Activated T-cell treated with anti-CD3 and anti-CD28 coated beads, Interleukin-2, amount 50 U/mL, for 4 hours (primary cell): Measurements from ENCODE around the gene FBXL13. TPM values are rescaled to one million over a fixed set of nuclear protein-coding genes. Genes with fewer than 3 reads are reported as not detected.
"Not testable (repeated sequence)": the region's sequence is repeated elsewhere in the genome, so short reads cannot be mapped to it uniquely, and the experiment has no call there.

Experiments used
- ATAC-seq, 2 donors: fragments of 200-7000 bp; cut with Tn5 transposase; one replicate each; pipeline ENCODE4 v1.10.0; 2021
- DNase-seq: peaks from one replicate; pipeline ENCODE4 v3.0.0-alpha.2; 2020
- H3K27me3 Mint-ChIP-seq: one replicate; pipeline ENCODE4 v1.8.0; 2021; ENCODE audit warnings: low read depth, mixed read lengths
- H3K36me3 Mint-ChIP-seq: one replicate; pipeline ENCODE4 v1.8.0; 2022; ENCODE audit warnings: mixed read lengths; ENCODE audit not compliant: insufficient read depth
- H3K4me1 Mint-ChIP-seq: one replicate; pipeline ENCODE4 v1.8.0; 2021; ENCODE audit warnings: low read depth, mixed read lengths
- H3K4me3 Mint-ChIP-seq: one replicate; pipeline ENCODE4 v1.8.0; 2021; ENCODE audit warnings: mild to moderate bottlenecking, moderate library complexity, mixed read lengths
- H3K9me3 Mint-ChIP-seq: one replicate; pipeline ENCODE4 v1.8.0; 2021; ENCODE audit warnings: mixed read lengths
- total RNA-seq, 3 donors: library from RNA; stranded (reverse); gene quantifications; one replicate each; pipeline ENCODE4 v1.2.1, GENCODE V29; 2021

Gene FBXL13
- total RNA-seq, 3 donors from 2014 or later, result 0.84 to 1.1 (median 0.96) TPM

GRCh38 chr7:103025341-103025740, 49.3 kb downstream of the FBXL13 start:
- Mint-ChIP-seq H3K9me3 (peaks cover 20% of the 10 kb centered on the region), H3K27me3 (no peaks in the 10 kb centered on the region), H3K4me3 (no peak overlapping the region), H3K4me1 (peaks cover 5% of the 10 kb centered on the region), H3K36me3 (peaks cover 4% of the 10 kb centered on the region)
- DNase-seq (no peak), ATAC-seq (no peak)

GRCh38 chr7:103023578-103023977, 51.0 kb downstream of the FBXL13 start:
- H3K9me3 Mint-ChIP-seq, result peaks cover 20% of the 10 kb centered on the region
- DNase-seq, H3K4me3 Mint-ChIP-seq, H3K36me3 Mint-ChIP-seq, H3K27me3 Mint-ChIP-seq, H3K4me1 Mint-ChIP-seq, ATAC-seq: not testable (repeated sequence)

DNA sequence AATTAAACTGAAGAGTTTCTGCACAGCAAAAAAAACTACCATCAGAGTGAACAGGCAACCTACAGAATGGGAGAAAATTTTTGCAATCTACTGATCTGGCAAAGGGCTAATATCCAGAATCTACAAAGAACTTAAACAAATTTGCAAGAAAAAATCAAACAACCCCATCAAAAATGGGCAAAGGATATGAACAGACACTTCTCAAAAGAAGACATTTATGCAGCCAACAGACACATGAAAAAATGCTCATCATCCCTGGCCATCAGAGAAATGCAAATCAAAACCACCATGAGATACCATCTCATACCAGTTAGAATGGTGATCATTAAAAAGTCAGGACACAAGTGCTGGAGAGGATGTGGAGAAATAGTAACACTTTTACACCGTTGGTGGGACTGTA, 53.1 kb downstream of the FBXL13 start:
- not testable (repeated sequence) for H3K4me3 Mint-ChIP-seq, H3K27me3 Mint-ChIP-seq, DNase-seq, H3K4me1 Mint-ChIP-seq, ATAC-seq
- Mint-ChIP-seq H3K9me3 (peaks cover 24% of the 10 kb centered on the region), H3K36me3 (peaks cover 11% of the 10 kb centered on the region)

DNA sequence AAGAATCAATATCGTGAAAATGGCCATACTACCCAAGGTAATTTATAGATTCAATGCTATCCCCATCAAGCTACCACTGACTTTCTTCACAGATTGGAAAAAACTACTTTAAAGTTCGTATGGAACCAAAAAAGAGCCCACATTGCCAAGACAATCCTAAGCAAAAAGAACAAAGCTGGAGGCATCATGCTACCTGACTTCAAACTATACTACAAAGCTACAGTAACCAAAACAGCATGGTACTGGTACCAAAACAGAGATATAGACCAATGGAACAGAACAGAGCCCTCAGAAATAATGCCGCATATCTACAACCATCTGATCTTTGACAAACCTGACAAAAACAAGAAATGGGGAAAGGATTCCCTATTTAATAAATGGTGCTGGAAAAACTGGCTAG, 53.7 kb downstream of the FBXL13 start:
- Mint-ChIP-seq H3K36me3 (peaks cover 12% of the 10 kb centered on the region), H3K9me3 (peaks cover 26% of the 10 kb centered on the region)
- not testable (repeated sequence) for DNase-seq, ATAC-seq, H3K27me3 Mint-ChIP-seq, H3K4me3 Mint-ChIP-seq, H3K4me1 Mint-ChIP-seq

- not testable (repeated sequence) for H3K4me3 Mint-ChIP-seq, H3K4me1 Mint-ChIP-seq, DNase-seq, ATAC-seq, H3K27me3 Mint-ChIP-seq
- Mint-ChIP-seq H3K36me3 (peaks cover 12% of the 10 kb centered on the region), H3K9me3 (peaks cover 24% of the 10 kb centered on the region)
These were observed 56.3 kb downstream of the FBXL13 start for GRCh38 chr7:103018295-103018694.

DNA sequence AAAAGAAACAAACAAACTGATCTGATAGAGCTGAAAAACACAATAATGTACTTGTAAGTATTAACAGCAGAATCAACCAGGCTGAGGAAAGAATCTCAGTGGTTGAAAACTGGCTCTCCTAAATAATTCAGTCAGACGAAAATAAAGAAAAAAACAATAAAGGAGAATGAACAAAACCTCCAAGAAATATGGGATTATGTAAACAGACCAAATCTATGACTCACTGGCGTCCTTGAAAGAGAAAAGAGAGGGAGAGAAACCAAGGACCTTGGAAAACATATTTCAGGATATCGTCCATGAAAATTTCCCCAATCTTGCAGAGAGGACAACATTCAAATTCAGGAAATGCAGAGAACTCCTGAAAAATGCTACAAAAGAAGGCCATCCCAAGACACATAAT, 62.9 kb downstream of the FBXL13 start:
- ATAC-seq (no peak), DNase-seq (no peak)
- Mint-ChIP-seq H3K4me1 (peaks cover 3% of the 10 kb centered on the region), H3K36me3 (peaks cover 7% of the 10 kb centered on the region), H3K4me3 (no peak overlapping the region), H3K27me3 (no peaks in the 10 kb centered on the region), H3K9me3 (peaks cover 5% of the 10 kb centered on the region)

DNA sequence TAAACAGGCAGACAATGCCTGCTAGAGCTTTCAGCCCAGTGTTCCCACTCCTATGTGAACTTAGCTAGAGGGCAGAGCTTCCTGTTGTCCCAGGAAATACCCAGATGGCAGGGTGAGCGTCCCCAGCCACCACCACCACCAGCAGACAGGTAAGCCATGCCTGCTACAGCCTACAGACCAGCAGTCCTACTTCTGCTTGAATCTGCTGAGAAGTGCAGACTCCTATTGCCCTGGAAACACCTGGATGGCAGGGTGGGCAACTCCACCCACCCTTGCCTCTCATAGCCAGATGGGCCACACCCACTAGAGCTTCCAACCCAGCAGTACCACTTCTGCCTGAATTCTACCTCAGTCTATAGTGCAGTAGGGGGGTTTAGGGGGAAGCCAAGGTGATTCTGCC, 64.4 kb downstream of the FBXL13 start:
- H3K36me3 Mint-ChIP-seq, result peaks cover 5% of the 10 kb centered on the region
- H3K27me3 Mint-ChIP-seq, result no peaks in the 10 kb centered on the region
- DNase-seq, result no peak
- ATAC-seq, result no peak
- peaks cover 3% of the 10 kb centered on the region for H3K4me1 Mint-ChIP-seq
- H3K9me3 Mint-ChIP-seq, result no peaks in the 10 kb centered on the region
- H3K4me3 Mint-ChIP-seq, result no peak overlapping the region

DNA sequence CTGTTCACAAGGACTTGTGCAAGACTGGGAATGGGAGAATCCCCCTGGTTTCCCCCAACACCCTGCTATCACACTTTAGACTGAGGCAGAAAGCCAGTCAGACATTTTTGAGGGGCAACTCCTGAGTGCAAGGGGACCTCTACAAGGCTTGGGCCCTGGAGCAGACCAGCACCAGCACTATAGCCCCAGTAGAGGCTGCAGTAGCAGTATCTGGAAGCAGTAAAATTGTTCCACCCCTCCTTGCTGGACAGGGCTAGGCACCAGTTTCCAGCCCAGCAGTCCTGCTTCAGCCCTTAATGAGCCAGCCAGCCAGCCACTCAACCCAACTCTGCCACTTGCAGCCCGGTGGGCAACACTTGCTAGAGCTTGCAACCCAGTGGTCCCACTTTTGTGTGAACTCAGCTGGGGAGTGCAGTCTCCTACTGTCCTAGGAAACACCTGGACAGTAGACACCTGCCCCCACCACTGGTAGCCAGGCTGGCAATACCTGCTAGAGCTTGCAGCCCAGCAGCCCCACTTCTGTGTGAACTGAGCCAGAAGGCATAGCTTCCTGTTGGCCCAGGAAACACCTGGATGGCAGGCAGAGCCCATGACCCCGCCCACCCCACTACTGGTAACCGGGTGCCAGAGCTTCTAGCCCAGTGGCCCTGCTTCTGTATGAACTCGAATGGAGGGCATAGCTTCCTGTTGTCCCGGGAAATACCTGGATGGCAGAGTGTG, 65.0 kb downstream of the FBXL13 start:
- H3K36me3 Mint-ChIP-seq, result peaks cover 8% of the 10 kb centered on the region
- H3K4me3 Mint-ChIP-seq, result no peak overlapping the region
- ATAC-seq (no peak), DNase-seq (no peak)
- no peaks in the 10 kb centered on the region for H3K9me3 Mint-ChIP-seq
- H3K27me3 Mint-ChIP-seq, result no peaks in the 10 kb centered on the region
- H3K4me1 Mint-ChIP-seq, result peaks cover 3% of the 10 kb centered on the region

DNA sequence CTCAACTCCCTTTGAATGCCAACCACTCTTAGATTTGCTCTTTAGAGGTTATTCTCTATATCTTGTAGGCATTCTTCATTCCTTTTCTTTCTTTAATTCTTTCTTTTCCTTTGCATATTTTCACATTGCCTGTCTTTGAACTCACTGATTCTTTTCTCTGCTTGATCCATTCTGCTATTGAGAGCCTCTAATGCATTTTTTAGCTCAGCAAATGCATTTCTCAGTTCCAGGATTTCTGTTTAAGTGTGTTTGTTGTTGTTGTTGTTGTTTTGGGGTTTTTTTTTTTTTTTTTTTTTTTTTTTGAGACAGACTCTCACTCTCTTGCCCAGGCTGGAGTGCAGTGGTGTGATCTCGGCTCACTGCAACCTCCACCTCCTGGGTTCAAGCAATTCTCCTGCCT, 71.6 kb downstream of the FBXL13 start:
- no peak overlapping the region for H3K4me3 Mint-ChIP-seq
- H3K9me3 Mint-ChIP-seq, result peaks cover 28% of the 10 kb centered on the region
- ATAC-seq (no peak), DNase-seq (no peak)
- H3K36me3 Mint-ChIP-seq, result peaks cover 12% of the 10 kb centered on the region
- H3K4me1 Mint-ChIP-seq, result no peaks in the 10 kb centered on the region
- no peaks in the 10 kb centered on the region for H3K27me3 Mint-ChIP-seq

DNA sequence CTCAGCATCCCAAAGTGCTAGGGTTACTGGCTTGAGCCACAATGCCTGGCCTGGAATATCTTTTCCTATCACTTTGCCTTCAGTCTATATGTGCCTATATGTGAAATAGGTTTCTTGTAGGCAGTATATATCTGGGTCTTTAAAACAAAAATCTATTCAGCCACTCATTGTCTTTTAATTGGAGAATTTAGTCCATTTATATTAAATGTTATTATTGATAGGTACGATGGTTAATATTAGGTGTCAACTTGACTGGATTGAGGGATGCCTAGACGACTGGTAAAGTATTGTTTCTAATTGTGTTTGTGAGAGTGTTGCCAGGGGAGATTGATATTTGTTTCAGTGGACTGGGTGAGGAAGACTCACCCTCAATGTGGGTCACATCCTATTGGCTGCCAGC, 73.4 kb downstream of the FBXL13 start:
- peaks cover 10% of the 10 kb centered on the region for H3K36me3 Mint-ChIP-seq
- no peak for ATAC-seq
- H3K9me3 Mint-ChIP-seq, result peaks cover 28% of the 10 kb centered on the region
- no peak overlapping the region for H3K4me3 Mint-ChIP-seq
- no peaks in the 10 kb centered on the region for H3K27me3 Mint-ChIP-seq
- no peaks in the 10 kb centered on the region for H3K4me1 Mint-ChIP-seq
- no peak for DNase-seq

GRCh38 chr7:102996957-102997356, 77.6 kb downstream of the FBXL13 start:
- DNase-seq (no peak), ATAC-seq (no peak)
- Mint-ChIP-seq H3K27me3 (no peaks in the 10 kb centered on the region), H3K36me3 (peaks cover 4% of the 10 kb centered on the region), H3K4me3 (no peak overlapping the region), H3K9me3 (peaks cover 13% of the 10 kb centered on the region), H3K4me1 (no peaks in the 10 kb centered on the region)

DNA sequence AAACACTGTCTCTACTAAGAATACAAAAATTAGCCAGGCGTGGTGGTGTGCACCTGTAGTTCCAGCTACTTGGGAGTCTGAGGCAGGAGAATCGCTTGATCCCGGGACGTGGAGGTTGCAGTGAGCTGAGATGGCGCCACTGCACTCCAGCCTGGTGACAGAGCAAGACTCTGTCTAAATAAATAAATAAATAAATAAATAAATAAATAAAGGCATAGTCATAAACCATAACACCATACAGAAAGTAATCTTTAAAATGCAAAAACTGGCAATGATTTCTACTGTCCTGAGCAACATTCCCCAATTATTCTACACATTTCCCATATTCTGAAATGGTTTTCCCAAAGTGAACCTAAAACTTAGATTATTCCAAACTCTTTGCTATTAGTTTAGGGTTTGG, 79.0 kb downstream of the FBXL13 start:
- not testable (repeated sequence) for H3K4me3 Mint-ChIP-seq, H3K36me3 Mint-ChIP-seq, ATAC-seq, H3K4me1 Mint-ChIP-seq, DNase-seq, H3K27me3 Mint-ChIP-seq, H3K9me3 Mint-ChIP-seq

GRCh38 chr7:102994567-102994966, 80.0 kb downstream of the FBXL13 start:
- DNase-seq, result no peak
- no peaks in the 10 kb centered on the region for H3K36me3 Mint-ChIP-seq
- no peaks in the 10 kb centered on the region for H3K4me1 Mint-ChIP-seq
- H3K4me3 Mint-ChIP-seq, result no peak overlapping the region
- no peak for ATAC-seq
- H3K9me3 Mint-ChIP-seq, result peaks cover 2% of the 10 kb centered on the region
- H3K27me3 Mint-ChIP-seq, result no peaks in the 10 kb centered on the region

DNA sequence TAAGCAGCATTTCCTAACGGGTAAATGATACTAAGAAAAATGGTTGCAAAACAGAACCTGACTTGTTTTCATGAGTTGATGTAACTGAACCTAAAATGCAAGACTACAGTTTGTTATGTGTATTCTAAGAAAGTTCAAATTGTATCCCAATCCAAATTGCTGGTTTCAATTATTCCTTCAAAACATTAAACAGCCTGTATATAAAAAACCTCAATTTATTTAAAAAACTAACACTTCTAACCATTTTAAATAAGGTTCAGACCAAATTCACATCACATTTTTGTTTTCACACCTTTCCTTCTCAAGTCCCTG, 80.9 kb downstream of the FBXL13 start:
- DNase-seq, result no peak
- Mint-ChIP-seq H3K9me3 (no peaks in the 10 kb centered on the region), H3K4me1 (no peaks in the 10 kb centered on the region), H3K4me3 (no peak overlapping the region), H3K27me3 (no peaks in the 10 kb centered on the region), H3K36me3 (no peaks in the 10 kb centered on the region)
- no peak for ATAC-seq

DNA sequence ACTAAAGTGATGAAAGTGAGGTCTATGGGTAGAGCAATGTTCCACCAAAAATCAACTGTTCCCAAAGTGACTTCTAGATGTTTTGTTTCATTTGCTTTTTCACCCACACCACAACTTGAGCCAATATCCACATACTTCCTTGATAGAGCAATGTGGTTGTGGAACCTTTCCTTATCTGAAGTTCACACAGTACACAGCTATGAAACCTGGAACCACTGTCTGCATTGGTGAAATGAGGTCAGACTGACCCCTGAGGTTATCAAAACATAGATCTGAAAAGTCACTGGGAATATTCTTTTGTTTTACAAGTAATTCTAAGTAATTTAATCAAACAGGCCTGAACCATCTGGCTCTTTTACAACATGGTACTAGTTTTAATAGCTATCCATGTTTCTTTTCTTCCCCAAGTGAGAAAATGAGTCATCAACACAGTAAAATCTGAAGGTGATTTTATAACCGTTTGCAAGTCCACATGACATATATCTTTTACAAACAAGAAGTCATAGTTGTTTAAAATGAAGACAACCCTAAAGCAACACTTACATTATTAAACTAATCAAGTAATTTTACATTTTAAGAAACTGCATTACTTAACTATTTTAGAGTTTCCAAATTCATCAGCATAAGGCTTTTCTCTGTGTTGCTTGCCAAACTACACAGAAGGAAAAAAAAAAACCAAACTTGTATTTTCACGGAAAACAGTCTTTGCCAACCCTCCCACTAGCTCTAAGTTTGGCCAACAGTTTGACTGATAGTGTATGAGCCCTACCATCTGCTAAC, 81.5 kb downstream of the FBXL13 start:
- ATAC-seq (no peak), DNase-seq (no peak)
- no peaks in the 10 kb centered on the region for H3K27me3 Mint-ChIP-seq
- no peak overlapping the region for H3K4me3 Mint-ChIP-seq
- H3K9me3 Mint-ChIP-seq, result no peaks in the 10 kb centered on the region
- H3K4me1 Mint-ChIP-seq, result no peaks in the 10 kb centered on the region
- H3K36me3 Mint-ChIP-seq, result no peaks in the 10 kb centered on the region
